ENCODE results near the gene EYS. TPM values are rescaled to one million over a fixed set of nuclear protein-coding genes. Genes with fewer than 3 reads are reported as not detected.
"Not testable (repeated sequence)": the region's sequence is repeated elsewhere in the genome, so short reads cannot be mapped to it uniquely, and the experiment has no call there.

The EYS gene
- total and polyA plus RNA-seq, 2 donors = 4.4 TPM; not detected in 1

DNA sequence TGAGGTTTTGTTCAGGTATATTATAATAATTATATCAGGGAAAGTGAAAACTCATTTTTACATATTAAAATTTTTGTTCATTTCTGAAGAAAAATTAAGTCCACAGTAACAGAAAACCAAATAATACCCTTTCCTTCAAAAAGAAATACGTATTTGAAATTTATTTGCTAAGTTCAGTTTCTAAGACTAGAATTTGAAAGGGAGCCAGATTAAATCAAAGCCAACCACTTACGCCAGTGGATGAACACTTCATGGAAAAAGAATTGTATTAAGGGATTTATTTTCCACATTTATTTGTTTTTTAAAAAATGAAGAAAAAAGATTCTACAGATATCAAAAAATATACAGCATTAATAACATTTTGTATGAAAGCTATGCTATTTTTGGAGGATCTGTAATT, 654.4 kb downstream of the EYS start:
- Histone ChIP-seq H3K36me3 (ENCODE audit: insufficient read depth) (no peaks in the 10 kb centered on the region), H3K4me1 (ENCODE audit: insufficient read depth) (no peaks in the 10 kb centered on the region), H3K4me3 (ENCODE audit: low read depth, low read length) (no peak overlapping the region), H3K27ac (ENCODE audit: low read depth) (no peak overlapping the region)
- 57% methylated on average over 2 of the region's 2 CpGs for WGBS
- DNase-seq (ENCODE audit: extremely low spot score) = no peak

DNA sequence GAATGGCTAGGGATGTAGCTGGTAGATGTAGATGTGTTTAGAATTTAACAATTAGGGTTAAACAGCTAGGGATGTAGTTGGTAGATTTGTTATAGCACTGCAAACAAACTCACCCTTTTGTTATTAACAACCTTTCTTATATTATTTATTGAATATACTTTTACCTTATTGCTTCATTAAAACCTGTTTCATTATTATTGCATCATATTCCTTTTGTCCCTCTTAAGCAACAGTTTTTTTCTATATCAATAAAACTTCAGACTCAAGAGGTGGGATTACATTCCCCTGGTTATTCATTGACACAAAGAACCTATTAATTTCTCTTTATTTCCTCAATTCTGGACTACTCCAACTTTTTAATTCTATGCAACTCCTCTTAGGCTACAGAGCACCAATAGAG, 661.2 kb downstream of the EYS start:
- no peak overlapping the region for H3K4me3 ChIP-seq (ENCODE audit: low read depth, low read length)
- no peaks in the 10 kb centered on the region for H3K36me3 ChIP-seq (ENCODE audit: insufficient read depth)
- no peaks in the 10 kb centered on the region for H3K4me1 ChIP-seq (ENCODE audit: insufficient read depth)
- DNase-seq (ENCODE audit: extremely low spot score) = no peak
- no peak overlapping the region for H3K27ac ChIP-seq (ENCODE audit: low read depth)

DNA sequence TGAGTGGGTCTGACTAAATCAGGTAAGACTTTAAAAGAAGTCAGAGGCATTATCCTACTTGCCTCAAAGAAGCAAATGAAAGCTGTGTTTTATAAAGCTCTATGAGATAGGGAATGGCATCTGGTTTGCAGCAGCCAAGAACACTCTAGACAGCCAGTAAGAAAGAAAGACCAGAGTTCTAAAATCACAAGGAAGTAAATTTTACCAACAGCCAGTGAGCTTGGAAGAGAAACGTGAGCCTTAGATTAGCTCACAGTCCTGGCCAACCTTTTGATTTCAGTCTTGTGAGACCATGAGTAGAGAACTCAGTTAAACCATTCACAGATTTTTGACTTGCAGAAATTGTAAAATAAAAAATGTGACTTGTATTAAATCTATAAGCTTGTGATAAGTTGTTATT, 693.0 kb downstream of the EYS start:
- 36% methylated on average over 1 of the region's 1 CpG for WGBS
- Histone ChIP-seq H3K27ac (ENCODE audit: low read depth) (no peak overlapping the region), H3K4me1 (ENCODE audit: insufficient read depth) (no peaks in the 10 kb centered on the region), H3K36me3 (ENCODE audit: insufficient read depth) (no peaks in the 10 kb centered on the region), H3K4me3 (ENCODE audit: low read depth, low read length) (no peak overlapping the region)
- no peak for DNase-seq (ENCODE audit: extremely low spot score)

DNA sequence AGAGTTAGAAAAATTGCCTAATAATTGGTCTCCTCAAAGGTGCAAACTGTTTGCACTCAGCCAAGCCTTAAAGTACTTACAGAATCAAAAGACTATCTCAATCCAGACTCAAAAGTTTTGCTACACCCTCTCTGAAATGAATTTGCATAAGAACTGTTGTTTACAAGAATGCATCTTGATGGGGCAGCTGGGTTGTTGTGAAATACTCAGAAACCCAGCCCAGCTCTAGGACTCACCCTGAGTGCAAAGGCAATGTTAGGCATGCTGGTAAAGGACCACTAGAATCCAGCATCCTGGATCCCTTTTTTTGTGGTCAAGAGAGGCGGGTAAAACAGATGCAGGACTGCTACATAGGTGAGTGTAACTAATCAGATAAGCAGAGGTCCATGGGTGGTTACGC, 700.2 kb downstream of the EYS start:
- H3K4me1 ChIP-seq (ENCODE audit: insufficient read depth) = no peaks in the 10 kb centered on the region
- no peaks in the 10 kb centered on the region for H3K36me3 ChIP-seq (ENCODE audit: insufficient read depth)
- no peak for DNase-seq (ENCODE audit: extremely low spot score)
- H3K27ac ChIP-seq (ENCODE audit: low read depth) = no peak overlapping the region
- WGBS = 97% methylated on average over 2 of the region's 2 CpGs
- no peak overlapping the region for H3K4me3 ChIP-seq (ENCODE audit: low read depth, low read length)

DNA sequence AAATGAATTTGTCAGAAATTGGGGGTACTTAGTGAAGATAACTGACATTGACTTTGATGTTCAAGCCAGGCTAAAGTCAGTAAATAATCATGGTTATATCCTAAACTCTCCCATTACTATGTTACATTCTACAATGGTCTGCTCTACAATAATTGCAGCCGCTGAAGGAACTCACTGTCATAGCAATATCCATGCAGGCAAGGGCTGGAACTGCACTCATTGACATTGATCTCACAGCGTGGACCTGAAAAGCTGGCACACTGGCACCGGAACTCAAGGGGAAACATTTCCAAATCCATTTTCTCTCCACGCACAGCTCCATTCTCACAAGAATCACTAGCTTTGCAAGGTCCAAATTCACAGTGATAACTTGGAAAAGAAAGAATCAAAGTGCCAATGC, 702.7 kb downstream of the EYS start:
- 93% methylated on average over 4 of the region's 4 CpGs for WGBS
- Histone ChIP-seq H3K27ac (ENCODE audit: low read depth) (no peak overlapping the region), H3K36me3 (ENCODE audit: insufficient read depth) (no peaks in the 10 kb centered on the region), H3K4me1 (ENCODE audit: insufficient read depth) (no peaks in the 10 kb centered on the region), H3K4me3 (ENCODE audit: low read depth, low read length) (no peak overlapping the region)
- DNase-seq (ENCODE audit: extremely low spot score) = no peak

DNA sequence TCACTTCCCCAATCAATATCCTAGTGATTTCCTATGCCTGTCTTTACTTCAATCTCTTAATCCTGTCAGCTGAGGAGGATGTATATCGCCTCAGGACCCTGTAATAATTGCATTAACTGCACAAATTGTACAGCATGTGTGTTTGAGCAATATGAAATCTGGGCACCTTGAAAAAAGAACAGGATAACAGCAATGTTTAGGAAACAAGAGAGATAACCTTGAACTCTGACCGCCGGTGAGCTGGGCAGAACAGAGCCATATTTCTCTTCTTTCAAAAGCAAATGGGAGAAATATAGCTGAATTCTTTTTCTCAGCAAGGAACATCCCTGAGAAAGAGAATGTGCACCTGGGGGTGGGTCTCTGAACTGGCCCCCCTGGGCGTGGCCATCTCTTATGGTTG, 704.1 kb downstream of the EYS start:
- H3K4me1 ChIP-seq (ENCODE audit: insufficient read depth); H3K36me3 ChIP-seq (ENCODE audit: insufficient read depth); DNase-seq (ENCODE audit: extremely low spot score); H3K4me3 ChIP-seq (ENCODE audit: low read depth, low read length); H3K27ac ChIP-seq (ENCODE audit: low read depth): not testable (repeated sequence)
- WGBS = 90% methylated on average over 4 of the region's 4 CpGs

DNA sequence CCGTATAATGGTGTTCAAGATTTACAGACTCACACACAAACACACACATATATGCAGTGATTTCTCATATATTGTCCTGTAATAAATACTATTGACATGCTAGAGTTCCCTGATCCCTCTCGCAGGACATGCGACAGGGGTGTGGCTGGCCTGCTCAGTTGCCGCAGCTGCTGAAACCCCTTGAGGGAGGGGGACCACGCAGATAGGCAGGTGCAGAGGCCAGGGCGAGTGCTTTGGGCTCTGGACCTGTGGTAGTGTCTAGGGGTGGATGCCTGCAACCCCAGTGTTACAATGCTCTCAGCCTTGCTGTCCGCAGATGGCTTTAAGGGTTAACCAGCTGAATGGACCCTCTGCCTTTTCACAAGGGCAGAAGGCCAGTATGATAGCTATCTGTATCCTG, 706.2 kb downstream of the EYS start:
- Histone ChIP-seq H3K27ac (ENCODE audit: low read depth) (no peak overlapping the region), H3K36me3 (ENCODE audit: insufficient read depth) (no peaks in the 10 kb centered on the region), H3K4me3 (ENCODE audit: low read depth, low read length) (no peak overlapping the region), H3K4me1 (ENCODE audit: insufficient read depth) (no peaks in the 10 kb centered on the region)
- 97% methylated on average over 7 of the region's 7 CpGs for WGBS
- DNase-seq (ENCODE audit: extremely low spot score) = no peak

DNA sequence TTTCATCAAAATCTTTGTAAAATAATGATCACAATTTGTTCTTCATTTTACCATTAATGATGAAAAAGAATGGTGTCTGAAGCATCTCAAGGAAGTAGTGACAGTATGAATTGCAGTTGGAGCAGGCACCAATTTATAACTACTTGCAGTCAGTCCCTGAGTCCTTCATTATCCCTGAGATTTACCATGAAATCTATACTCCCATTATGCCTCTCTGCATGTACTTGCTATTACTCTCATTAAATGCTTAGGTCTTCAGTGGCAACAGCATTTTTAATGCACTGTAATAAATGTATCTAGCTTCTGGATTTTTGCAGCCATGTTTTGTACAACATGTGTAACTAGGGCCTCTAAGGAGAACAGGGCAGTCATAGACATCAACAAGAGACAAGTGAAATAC, 708.8 kb downstream of the EYS start:
- DNase-seq (ENCODE audit: extremely low spot score) = no peak
- Histone ChIP-seq H3K36me3 (ENCODE audit: insufficient read depth) (no peaks in the 10 kb centered on the region), H3K4me3 (ENCODE audit: low read depth, low read length) (no peak overlapping the region), H3K27ac (ENCODE audit: low read depth) (no peak overlapping the region), H3K4me1 (ENCODE audit: insufficient read depth) (no peaks in the 10 kb centered on the region)

DNA sequence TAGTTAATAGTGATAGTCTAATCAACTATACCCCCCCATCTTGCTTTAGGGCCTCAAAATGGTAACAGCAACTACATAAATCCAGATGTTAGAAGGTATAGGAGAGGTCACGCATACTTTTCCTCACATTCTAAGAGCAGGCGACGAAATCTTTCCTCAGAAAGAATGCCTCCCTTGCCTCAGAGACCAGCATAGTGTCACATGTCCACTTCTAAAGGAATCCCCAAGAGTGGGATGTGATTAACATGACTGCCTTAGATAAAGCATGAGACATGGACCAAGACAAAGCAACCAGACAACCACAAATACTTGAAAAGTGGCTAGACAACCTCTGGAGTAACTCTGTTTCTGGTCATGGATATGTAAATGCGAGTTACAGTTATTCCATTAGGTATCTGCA, 710.7 kb downstream of the EYS start:
- H3K27ac ChIP-seq (ENCODE audit: low read depth) = no peak overlapping the region
- DNase-seq (ENCODE audit: extremely low spot score) = no peak
- no peaks in the 10 kb centered on the region for H3K36me3 ChIP-seq (ENCODE audit: insufficient read depth)
- H3K4me1 ChIP-seq (ENCODE audit: insufficient read depth) = no peaks in the 10 kb centered on the region
- H3K4me3 ChIP-seq (ENCODE audit: low read depth, low read length) = no peak overlapping the region
- WGBS = 95% methylated on average over 4 of the region's 4 CpGs

DNA sequence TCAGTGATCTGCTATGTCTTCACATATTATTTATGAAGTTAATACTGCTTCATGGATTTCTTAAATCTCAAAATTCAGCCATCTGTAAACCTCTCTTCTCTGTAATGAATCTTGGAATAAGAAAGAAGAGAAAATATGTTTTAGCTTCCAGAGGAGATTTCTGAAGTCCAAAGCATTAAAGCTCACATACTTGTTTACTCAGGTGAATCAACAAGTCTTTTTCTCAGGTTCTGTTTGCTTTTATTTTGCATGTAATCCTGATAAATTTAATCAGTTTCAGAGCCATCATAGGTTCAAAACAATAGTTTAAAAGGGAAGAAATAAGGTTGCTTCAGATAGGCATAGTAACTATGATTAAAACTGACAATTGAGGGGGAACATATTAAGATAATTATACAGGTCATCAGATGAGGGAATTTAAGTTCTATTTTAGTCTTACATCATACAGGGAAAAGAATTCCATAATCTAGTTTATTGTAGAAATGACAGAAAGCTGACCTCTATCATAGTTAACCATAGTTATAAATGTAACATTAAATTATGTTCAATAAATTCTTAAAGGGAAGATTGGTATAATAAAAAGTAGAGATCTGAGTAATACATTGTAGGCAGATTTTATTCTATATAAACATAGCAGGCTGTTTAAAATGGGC, 716.2 kb downstream of the EYS start:
- no peak overlapping the region for H3K27ac ChIP-seq (ENCODE audit: low read depth)
- DNase-seq (ENCODE audit: extremely low spot score) = no peak

DNA sequence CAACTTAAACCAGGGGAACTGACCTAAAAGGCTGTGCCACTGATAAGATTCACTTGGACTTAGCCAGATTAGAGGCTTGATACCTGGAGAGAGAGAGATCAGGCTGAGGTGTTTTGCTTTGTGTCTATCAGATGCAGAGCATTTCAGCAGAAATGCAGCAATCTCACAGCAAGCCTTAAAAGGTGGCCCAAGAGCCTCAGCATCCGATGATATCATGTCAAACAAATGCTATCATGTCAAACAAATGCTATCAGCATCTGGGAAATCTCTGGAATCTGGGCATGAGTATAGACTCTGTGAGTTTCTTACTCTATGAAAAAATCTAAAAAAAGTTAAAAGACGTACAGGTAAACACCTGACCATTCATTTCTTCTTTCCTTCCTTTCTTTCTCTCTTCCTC, 718.9 kb downstream of the EYS start:
- Histone ChIP-seq H3K27ac (ENCODE audit: low read depth) (no peak overlapping the region), H3K4me3 (ENCODE audit: low read depth, low read length) (no peak overlapping the region), H3K36me3 (ENCODE audit: insufficient read depth) (no peaks in the 10 kb centered on the region), H3K4me1 (ENCODE audit: insufficient read depth) (no peaks in the 10 kb centered on the region)
- DNase-seq (ENCODE audit: extremely low spot score) = no peak
- WGBS = 57% methylated on average over 2 of the region's 2 CpGs

More for the DNA sequence above, 716.2 kb downstream of the EYS start:
- Histone ChIP-seq H3K36me3 (ENCODE audit: insufficient read depth) (no peaks in the 10 kb centered on the region), H3K4me3 (ENCODE audit: low read depth, low read length) (no peak overlapping the region), H3K4me1 (ENCODE audit: insufficient read depth) (no peaks in the 10 kb centered on the region)

DNA sequence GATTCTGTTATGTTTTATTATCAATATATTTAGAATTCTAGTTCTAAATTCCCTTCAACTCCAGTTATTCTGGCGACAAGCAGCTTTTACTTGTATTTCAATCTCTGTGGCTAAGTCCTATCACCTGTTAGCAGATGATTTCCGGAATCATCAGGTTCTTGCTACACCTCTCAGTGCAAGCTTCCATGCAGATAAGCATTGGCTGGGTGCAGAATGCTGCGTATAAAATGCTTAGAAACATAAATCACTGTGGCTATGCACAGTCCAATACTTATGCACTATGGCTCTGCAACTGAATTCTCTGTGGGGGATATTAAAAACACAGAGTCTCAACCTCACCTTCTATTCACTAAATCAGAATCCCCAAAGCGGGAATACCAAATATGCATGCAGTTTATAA, 720.0 kb downstream of the EYS start:
- Histone ChIP-seq H3K27ac (ENCODE audit: low read depth) (no peak overlapping the region), H3K4me1 (ENCODE audit: insufficient read depth) (no peaks in the 10 kb centered on the region), H3K4me3 (ENCODE audit: low read depth, low read length) (no peak overlapping the region), H3K36me3 (ENCODE audit: insufficient read depth) (no peaks in the 10 kb centered on the region)
- 82% methylated on average over 4 of the region's 4 CpGs for WGBS
- no peak for DNase-seq (ENCODE audit: extremely low spot score)

DNA sequence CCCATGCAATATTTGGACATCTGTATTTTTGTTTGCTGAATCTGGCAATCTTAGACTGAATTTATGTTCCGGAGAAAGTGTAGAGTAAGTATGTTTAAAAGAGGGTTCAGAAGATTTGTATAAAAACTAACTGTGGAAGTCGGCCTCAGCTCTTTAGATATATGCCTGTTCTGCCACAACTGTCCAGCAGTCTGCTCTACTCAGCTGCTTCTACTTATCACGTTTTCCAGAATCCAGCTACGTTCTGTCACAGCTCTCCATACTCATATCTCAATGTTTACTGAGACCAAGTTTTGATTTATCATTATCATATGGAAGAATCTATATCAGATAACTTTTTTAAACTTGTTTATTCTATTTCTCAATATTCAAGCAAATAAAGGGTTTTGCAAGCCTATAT, 721.3 kb downstream of the EYS start:
- no peak for DNase-seq (ENCODE audit: extremely low spot score)
- H3K4me3 ChIP-seq (ENCODE audit: low read depth, low read length) = no peak overlapping the region
- no peaks in the 10 kb centered on the region for H3K36me3 ChIP-seq (ENCODE audit: insufficient read depth)
- no peak overlapping the region for H3K27ac ChIP-seq (ENCODE audit: low read depth)
- 30% methylated on average over 4 of the region's 4 CpGs for WGBS
- H3K4me1 ChIP-seq (ENCODE audit: insufficient read depth) = no peaks in the 10 kb centered on the region

DNA sequence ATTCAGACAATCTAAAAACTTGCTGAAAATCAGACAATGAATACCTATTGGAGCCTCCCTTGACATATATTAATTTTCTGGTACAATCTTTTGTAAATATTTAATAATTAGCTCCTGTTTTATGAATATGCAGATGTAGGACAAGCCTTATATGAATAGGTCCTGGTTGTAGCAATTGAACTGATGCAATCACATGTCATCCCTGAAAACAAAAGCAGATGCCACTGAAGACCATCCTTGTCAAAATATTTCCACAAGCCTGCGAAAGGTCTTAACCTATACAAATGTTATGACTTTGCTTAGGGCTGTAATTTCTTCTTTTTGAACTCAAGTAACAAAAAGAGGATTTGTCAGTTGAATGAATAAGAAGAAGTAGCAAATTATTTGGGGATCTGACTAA, 722.1 kb downstream of the EYS start:
- no peaks in the 10 kb centered on the region for H3K4me1 ChIP-seq (ENCODE audit: insufficient read depth)
- 97% methylated on average over 1 of the region's 1 CpG for WGBS
- H3K27ac ChIP-seq (ENCODE audit: low read depth) = no peak overlapping the region
- no peak for DNase-seq (ENCODE audit: extremely low spot score)
- no peak overlapping the region for H3K4me3 ChIP-seq (ENCODE audit: low read depth, low read length)
- no peaks in the 10 kb centered on the region for H3K36me3 ChIP-seq (ENCODE audit: insufficient read depth)

DNA sequence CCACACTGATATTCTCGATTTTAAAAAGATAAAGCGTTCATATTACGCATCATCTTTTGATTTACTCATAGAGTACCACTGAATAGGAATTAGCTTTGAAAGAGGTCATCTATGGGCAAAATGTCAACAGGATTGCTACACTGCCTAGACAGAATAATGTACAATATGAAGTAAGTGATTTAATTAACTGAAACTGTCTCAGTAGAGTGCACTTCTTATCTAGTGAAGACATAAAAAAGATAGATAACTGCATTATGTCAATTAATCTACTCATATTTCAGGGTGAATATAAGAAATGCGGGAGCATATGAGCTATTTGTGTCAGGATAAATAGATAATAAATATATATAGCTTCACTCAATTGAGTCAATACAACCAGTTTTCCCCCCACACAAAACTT, 723.9 kb downstream of the EYS start:
- Histone ChIP-seq H3K4me3 (ENCODE audit: low read depth, low read length) (no peak overlapping the region), H3K4me1 (ENCODE audit: insufficient read depth) (no peaks in the 10 kb centered on the region), H3K36me3 (ENCODE audit: insufficient read depth) (no peaks in the 10 kb centered on the region), H3K27ac (ENCODE audit: low read depth) (no peak overlapping the region)
- WGBS = 94% methylated on average over 4 of the region's 4 CpGs
- no peak for DNase-seq (ENCODE audit: extremely low spot score)

All from urinary bladder (tissue), 4 donors.